Activated naive CD8-positive, alpha-beta T cell treated with anti-CD3 and anti-CD28 coated beads, Interleukin-2, amount 10 ng/mL, durations not matched to agents 7 days and 5 days (primary cell): ENCODE data around the gene SLC35A3. TPM values are rescaled to one million over a fixed set of nuclear protein-coding genes. Genes with fewer than 3 reads are reported as not detected.
A peak's percentile ranks its signal among the peaks of the same experiment; 100 is the strongest.
"Not testable (repeated sequence)": the region's sequence is repeated elsewhere in the genome, so short reads cannot be mapped to it uniquely, and the experiment has no call there.

Experiments
- ATAC-seq: fragments of 150-1000 bp; cut with Tn5 transposase; one replicate; pipeline ENCODE4 v1.10.0; 2021; ENCODE audit warnings: low read depth, moderate library complexity
- POLR2A ChIA-PET: fragments of 350-600 bp; sonication (Branson Sonifier 250); formaldehyde crosslinking; loops from one replicate; lab custom pipeline; 2021; ENCODE audit warnings: antibody characterized with exemption; lab: Charles Lee
- DNase-seq: peaks from one replicate; pipeline ENCODE4 v3.0.0; 2021
- H3K27ac Mint-ChIP-seq: one replicate; pipeline ENCODE4 v1.8.0; 2022; ENCODE audit warnings: mild to moderate bottlenecking, mixed read lengths
- H3K27me3 Mint-ChIP-seq: one replicate; pipeline ENCODE4 v1.8.0; 2022; ENCODE audit warnings: mild to moderate bottlenecking, moderate library complexity, mixed read lengths
- H3K36me3 Mint-ChIP-seq: one replicate; pipeline ENCODE4 v1.8.0; 2021; ENCODE audit warnings: mild to moderate bottlenecking, mixed read lengths
- H3K4me1 Mint-ChIP-seq: one replicate; pipeline ENCODE4 v1.8.0; 2021; ENCODE audit warnings: mixed read lengths
- H3K4me3 Mint-ChIP-seq: one replicate; pipeline ENCODE4 v1.8.0; 2022; ENCODE audit warnings: mild to moderate bottlenecking, moderate library complexity, mixed read lengths
- H3K9me3 Mint-ChIP-seq: one replicate; pipeline ENCODE4 v1.8.0; 2021; ENCODE audit warnings: mixed read lengths
- total RNA-seq, 2 experiments: library from RNA; stranded (reverse); gene quantifications; one replicate each; pipeline ENCODE4 v1.2.3, GENCODE V29; 2021

SLC35A3 gene
- total RNA-seq, 2 experiments from 2014 or later = 21.5 to 23.3 TPM

DNA sequence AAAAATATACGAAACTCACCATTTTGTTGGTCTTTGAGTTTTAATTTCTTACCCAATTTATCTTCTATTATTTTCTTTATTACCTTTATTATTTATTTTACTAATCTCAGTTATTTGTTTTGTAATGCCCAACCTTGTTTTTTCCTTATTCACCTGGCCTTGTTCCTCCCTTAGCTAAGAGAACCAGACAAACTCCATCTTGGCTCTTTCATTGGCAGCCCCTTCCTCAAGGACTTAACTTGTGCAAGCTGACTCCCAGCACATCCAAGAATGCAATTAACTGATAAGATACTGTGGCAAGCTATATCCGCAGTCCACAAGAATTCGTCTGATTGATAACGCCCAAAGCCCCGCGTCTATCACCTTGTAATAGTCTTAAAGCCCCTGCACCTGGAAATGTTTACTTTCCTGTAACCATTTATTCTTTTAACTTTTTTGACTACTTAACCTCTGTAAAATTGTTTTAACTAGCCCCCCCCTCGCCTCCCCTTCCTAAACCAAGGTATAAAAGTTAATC, 10.5 kb upstream of the SLC35A3 start:
- not testable (repeated sequence) for H3K9me3 Mint-ChIP-seq, H3K36me3 Mint-ChIP-seq, DNase-seq, H3K27me3 Mint-ChIP-seq, H3K4me3 Mint-ChIP-seq, H3K4me1 Mint-ChIP-seq, ATAC-seq, H3K27ac Mint-ChIP-seq
- POLR2A ChIA-PET = interaction anchor here (0.7 kb wide), 2 partner anchors 56 to 92 kb away, joined by 3 read pairs; no protein-coding TSS in a partner anchor

DNA sequence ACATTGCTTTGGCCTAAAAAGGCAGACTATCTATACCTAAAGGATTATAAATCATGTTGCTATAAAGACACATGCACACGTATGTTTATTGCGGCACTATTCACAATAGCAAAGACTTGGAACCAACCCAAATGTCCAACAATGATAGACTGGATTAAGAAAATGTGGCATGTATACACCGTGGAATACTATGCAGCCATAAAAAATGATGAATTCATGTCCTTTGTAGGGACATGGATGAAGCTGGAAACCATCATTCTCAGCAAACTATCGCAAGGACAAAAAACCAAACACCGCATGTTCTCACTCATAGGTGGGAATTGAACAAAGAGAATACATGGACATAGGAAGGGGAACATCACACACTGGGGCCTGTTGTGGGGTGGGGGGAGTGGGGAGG, 9.5 kb upstream of the SLC35A3 start:
- H3K36me3 Mint-ChIP-seq, ATAC-seq, H3K27me3 Mint-ChIP-seq, H3K4me1 Mint-ChIP-seq, DNase-seq, H3K9me3 Mint-ChIP-seq, H3K27ac Mint-ChIP-seq, H3K4me3 Mint-ChIP-seq: not testable (repeated sequence)
- POLR2A ChIA-PET = interaction anchor here (0.6 kb wide), 1 partner anchor 23 kb away, joined by 4 read pairs; no protein-coding TSS in a partner anchor

DNA sequence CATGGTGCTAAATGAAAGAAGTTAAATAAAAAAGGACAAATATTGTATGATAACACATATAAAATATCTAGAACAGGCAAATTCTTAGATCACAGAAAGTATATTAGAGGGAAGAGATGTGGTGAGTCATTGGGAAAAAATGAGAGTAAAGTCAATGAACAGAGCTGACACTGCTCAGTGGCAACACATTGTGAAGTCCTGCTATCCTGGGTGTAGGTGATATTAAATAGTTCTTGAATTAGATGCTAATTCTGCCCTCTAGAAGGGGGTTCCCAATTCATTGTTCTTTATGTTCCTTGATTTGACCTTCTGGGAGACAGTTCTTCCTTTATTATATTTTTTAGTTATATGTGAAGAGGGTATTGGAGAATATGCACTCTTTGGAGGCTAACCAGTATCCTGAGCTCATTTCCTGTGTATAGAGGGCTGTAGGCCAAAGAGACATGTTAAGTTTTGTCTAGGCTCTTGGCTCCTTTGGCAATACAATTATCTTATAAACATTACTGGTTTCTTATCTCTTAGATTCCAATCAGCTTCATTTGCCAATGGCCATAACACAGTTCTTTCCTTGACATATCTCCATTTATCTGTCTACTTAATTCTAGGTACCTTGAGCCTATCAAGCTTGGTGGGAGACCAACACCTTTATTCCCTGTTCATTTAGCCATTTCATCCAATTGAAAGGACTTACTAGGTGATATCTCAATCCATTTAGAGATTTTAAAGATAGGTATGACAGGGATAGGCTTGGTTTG, 6.6 kb upstream of the SLC35A3 start:
- POLR2A ChIA-PET = no interaction called here
- Mint-ChIP-seq H3K4me3 (no peak overlapping the region), H3K27me3 (no peaks in the 10 kb centered on the region), H3K9me3 (no peaks in the 10 kb centered on the region), H3K27ac (no peak overlapping the region), H3K36me3 (no peaks in the 10 kb centered on the region), H3K4me1 (peaks cover 4% of the 10 kb centered on the region)
- no peak for DNase-seq
- ATAC-seq = peak; percentile 50

DNA sequence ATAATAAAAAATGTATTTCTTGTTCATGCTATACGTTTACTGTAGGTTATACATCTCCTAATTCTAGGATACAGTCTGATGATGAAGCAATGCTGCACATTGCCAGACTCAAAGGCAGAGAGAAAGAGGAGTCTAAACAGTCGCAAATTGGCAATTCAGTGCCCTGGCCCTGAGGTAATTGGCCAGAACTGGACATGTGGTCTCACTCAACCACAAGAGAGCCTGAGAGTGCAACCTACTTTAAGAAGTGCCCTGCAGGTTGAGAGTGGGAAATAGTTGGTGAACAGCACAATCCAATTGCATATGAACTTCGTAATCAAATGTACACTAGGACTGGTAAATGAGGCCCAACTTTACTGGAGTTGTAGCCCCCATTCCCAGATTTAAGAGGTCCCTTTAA, 5.0 kb upstream of the SLC35A3 start:
- POLR2A ChIA-PET = no interaction called here
- ATAC-seq (no peak), DNase-seq (no peak)
- Mint-ChIP-seq H3K27ac (no peak overlapping the region), H3K36me3 (no peaks in the 10 kb centered on the region), H3K9me3 (no peaks in the 10 kb centered on the region), H3K4me1 (peaks cover 12% of the 10 kb centered on the region), H3K27me3 (no peaks in the 10 kb centered on the region), H3K4me3 (no peak overlapping the region)

DNA sequence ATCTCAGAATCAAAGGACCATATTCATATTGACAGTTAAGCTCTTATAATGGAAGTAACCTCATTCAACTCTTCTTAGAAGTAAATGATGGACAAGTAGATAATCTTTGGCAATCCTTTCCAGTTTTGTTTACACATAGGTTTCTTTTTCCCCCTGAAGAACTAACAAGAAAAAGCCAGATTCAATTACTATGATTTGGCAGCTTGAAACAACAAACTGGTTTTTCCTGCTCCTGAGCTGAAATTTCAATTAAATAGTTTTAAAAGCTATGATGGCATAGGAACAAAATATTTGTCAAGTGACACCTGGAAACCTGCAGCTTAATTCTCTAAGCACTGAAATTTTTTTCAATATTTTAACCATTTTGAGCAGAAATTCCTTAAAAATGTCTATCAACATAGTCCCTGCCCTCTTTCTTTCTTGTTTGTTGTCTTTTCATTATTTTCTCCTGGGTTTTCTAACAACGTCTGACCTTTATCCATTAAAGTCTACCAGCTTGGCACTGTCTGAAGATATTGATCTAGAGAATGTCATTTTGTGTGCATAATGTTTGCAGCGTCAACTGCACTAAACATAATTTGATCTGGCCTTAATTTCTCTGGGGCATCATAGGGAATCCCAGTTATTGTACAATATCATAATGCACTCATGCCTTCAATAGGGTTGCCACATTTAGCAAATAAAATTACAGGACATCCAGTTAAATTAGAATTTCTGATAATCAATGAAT, 4.0 kb upstream of the SLC35A3 start:
- Mint-ChIP-seq H3K9me3 (no peaks in the 10 kb centered on the region), H3K4me1 (peaks cover 19% of the 10 kb centered on the region), H3K4me3 (no peak overlapping the region), H3K27me3 (no peaks in the 10 kb centered on the region), H3K27ac (no peak overlapping the region), H3K36me3 (peaks cover 3% of the 10 kb centered on the region)
- DNase-seq = no peak
- no peak for ATAC-seq
- POLR2A ChIA-PET = interaction anchor here (0.7 kb wide), 1 partner anchor 12 kb away, joined by 3 read pairs; no protein-coding TSS in a partner anchor

DNA sequence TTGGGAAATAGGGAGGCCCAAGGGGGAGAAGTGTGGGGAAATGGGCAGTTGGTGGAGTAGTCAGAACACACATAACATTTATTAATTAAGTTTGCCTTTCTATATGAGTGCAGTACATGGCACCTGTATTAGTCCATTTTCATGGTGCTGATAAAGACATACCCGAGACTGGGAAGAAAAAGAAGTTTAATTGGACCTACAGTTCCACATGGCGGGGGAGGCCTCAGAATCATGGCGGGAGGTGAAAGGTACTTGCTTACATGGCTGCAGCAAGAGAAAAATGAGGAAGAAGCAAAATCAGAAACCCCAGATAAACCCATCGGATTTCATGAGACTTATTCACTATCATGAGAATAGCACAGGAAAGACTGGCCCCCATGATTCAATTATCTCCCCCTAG, 1.6 kb upstream of the SLC35A3 start:
- H3K4me3 Mint-ChIP-seq = peak overlapping the region; percentile 34
- H3K27me3 Mint-ChIP-seq = no peaks in the 10 kb centered on the region
- POLR2A ChIA-PET = no interaction called here
- ATAC-seq = no peak
- no peak overlapping the region for H3K27ac Mint-ChIP-seq
- H3K36me3 Mint-ChIP-seq = peaks cover 3% of the 10 kb centered on the region
- no peak for DNase-seq
- no peaks in the 10 kb centered on the region for H3K9me3 Mint-ChIP-seq
- H3K4me1 Mint-ChIP-seq = peaks cover 23% of the 10 kb centered on the region

DNA sequence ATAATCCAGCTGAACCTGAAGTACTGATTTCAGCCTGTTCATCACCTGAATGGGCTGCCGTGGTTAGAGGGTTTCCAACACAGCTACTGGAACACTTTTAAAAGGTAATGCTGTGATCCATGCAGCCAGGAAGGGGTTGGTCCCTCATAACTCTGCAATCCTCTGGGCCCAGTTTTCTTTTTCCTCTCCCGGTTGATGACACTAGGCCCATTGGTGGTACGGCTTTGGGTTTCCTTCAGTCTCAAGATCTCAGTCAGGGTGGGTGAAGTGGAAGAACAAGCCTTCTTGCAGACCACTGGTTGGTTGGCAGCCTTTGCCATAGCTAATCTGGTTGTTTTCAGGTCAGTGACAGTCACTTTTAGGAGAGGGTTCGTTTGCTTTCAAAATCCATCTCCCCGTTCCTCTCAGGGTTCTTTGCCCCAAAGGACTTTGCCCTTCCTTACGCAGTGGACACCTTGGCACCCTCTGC, 502 bp upstream of the SLC35A3 start:
- Mint-ChIP-seq H3K4me3 (peak overlapping the region; percentile 100), H3K27me3 (no peaks in the 10 kb centered on the region), H3K4me1 (peaks cover 22% of the 10 kb centered on the region), H3K36me3 (peaks cover 3% of the 10 kb centered on the region), H3K9me3 (no peaks in the 10 kb centered on the region), H3K27ac (peak overlapping the region; percentile 82)
- DNase-seq = no peak
- ATAC-seq = peak; percentile 3
- POLR2A ChIA-PET = interaction anchor here (0.9 to 2.2 kb wide), 10 partner anchors 66 to 980 kb away, joined by 3 to 20 read pairs (median 5); partner anchors contain the start of genes AGL, CDC14A, DBT and FRRS1

DNA sequence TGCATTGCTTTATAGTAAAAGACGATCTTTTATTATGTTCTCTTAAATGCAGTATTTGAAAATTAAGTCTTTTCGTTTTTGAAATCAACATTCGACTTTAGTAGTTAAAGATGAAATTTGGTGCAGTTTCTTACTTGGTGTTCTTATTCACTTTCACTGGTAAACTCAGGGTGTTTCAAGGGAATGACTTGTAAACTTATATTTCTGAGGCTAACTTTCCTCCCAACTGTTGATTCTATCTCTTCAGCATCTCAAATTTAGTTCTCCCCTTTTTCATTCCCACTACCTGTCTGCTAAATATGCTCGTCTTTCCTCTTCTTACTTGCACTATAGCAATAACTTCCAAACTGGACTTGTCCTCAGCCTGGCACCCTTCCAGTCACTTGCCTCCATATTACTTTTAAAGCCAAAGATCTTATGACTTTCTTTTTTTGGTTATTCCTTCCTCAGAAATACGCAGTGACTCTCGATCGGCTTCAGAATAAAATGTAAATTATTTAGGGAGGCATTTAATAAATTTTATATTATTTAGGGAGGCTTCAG, 988 bp downstream of the SLC35A3 start:
- Mint-ChIP-seq H3K27me3 (no peaks in the 10 kb centered on the region), H3K4me3 (peak overlapping the region; percentile 100), H3K27ac (peak overlapping the region; percentile 98), H3K9me3 (no peaks in the 10 kb centered on the region), H3K36me3 (peaks cover 7% of the 10 kb centered on the region), H3K4me1 (peaks cover 21% of the 10 kb centered on the region)
- DNase-seq (no peak), ATAC-seq (no peak)
- POLR2A ChIA-PET = interaction anchor here (1.1 to 2.2 kb wide), 9 partner anchors 43 to 979 kb away, joined by 3 to 20 read pairs (median 5); partner anchors contain the start of genes AGL, CDC14A, DBT and FRRS1

DNA sequence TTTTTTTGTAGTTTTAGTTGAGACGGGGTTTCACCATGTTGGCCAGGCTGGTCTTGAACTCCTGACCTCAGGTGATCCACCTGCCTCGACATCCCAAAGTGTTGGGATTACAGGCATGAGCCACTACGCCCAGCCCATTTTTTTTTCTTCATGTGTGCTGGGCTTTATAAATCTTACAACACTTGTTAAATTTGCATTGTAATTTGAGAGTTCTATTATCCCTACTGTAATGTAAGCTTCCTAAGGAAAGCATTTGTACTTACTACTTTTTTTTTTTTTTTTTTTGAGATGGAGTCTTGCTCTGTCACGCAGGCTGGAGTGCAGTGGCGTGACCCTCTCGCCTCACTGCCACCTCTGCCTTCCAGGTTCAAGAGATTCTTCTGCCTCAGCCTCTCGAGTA, 2.3 kb downstream of the SLC35A3 start:
- POLR2A ChIA-PET, H3K27ac Mint-ChIP-seq, H3K27me3 Mint-ChIP-seq, H3K36me3 Mint-ChIP-seq, ATAC-seq, DNase-seq, H3K4me3 Mint-ChIP-seq, H3K9me3 Mint-ChIP-seq: not testable (repeated sequence)
- H3K4me1 Mint-ChIP-seq = peaks cover 21% of the 10 kb centered on the region

DNA sequence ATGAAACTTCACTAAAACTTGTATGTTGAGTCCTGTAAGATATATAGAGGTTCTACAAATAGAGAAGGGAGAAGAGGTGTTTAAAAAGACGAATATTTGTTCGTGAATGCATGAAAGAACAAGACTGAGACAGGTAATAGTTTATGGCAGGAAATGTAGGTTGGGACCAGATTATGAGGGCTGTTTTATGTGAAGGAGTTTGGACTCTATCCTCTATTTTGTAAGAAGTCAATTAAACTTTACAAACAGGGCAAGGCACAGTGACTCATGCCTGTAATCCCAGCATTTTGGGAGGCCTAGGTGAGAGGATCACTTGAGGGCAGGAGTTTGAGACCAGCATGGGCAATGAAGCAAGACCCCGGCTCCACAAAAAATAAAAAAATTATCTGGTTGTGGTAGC, 5.7 kb downstream of the SLC35A3 start:
- no peak for DNase-seq
- no peak overlapping the region for H3K27ac Mint-ChIP-seq
- no peak overlapping the region for H3K4me3 Mint-ChIP-seq
- no peaks in the 10 kb centered on the region for H3K9me3 Mint-ChIP-seq
- H3K27me3 Mint-ChIP-seq = no peaks in the 10 kb centered on the region
- POLR2A ChIA-PET = no interaction called here
- peaks cover 4% of the 10 kb centered on the region for H3K36me3 Mint-ChIP-seq
- ATAC-seq = no peak
- H3K4me1 Mint-ChIP-seq = peaks cover 10% of the 10 kb centered on the region

DNA sequence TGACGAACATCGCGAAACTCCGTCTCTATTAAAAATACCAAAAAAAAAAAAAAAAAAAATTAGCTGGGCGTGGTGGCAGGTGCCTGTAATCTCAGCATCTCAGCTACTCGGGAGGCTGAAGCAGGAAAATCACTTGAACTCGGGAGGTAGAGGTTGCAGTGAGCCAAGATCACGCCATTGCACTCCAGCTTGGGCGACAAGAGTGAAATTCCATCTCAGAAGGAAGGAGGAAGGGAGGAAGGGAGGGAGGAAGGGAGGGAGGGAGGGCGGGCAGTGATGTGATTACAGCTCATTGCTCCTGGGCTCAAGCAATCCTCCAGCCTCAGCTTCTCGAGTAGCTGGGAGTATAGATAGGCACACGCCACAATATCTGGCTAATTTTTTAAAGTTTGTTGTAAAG, 7.5 kb downstream of the SLC35A3 start:
- not testable (repeated sequence) for ATAC-seq, H3K9me3 Mint-ChIP-seq, H3K4me3 Mint-ChIP-seq, H3K27ac Mint-ChIP-seq, H3K36me3 Mint-ChIP-seq, H3K27me3 Mint-ChIP-seq, DNase-seq, H3K4me1 Mint-ChIP-seq
- POLR2A ChIA-PET = interaction anchor here (1.1 kb wide), 1 partner anchor 12 kb away, joined by 3 read pairs; no protein-coding TSS in a partner anchor

DNA sequence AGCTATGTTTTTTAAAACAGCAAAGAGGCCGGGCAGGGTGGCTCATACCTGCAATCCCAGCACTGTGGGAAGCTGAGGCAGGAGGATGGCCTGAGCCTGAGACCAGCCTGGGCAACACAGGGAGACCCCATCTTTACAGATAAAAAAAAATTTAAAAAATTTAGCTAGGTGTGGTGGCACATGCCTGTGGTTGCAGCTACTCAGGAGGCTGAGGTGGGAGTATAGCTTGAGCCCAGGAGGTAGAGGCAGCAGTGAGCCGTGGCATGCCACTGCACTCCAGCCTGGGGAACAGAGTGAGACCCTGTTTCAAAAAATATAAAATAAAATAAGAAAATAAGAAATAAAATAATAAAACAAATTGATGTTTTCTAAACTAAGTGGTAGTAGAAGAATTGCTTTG, 8.4 kb downstream of the SLC35A3 start:
- POLR2A ChIA-PET = interaction anchor here (1.1 kb wide), 1 partner anchor 12 kb away, joined by 3 read pairs; no protein-coding TSS in a partner anchor
- no peak for ATAC-seq
- DNase-seq = no peak
- peaks cover 2% of the 10 kb centered on the region for H3K4me1 Mint-ChIP-seq
- no peak overlapping the region for H3K4me3 Mint-ChIP-seq
- no peaks in the 10 kb centered on the region for H3K9me3 Mint-ChIP-seq
- H3K36me3 Mint-ChIP-seq = peaks cover 7% of the 10 kb centered on the region
- no peak overlapping the region for H3K27ac Mint-ChIP-seq
- H3K27me3 Mint-ChIP-seq = no peaks in the 10 kb centered on the region

DNA sequence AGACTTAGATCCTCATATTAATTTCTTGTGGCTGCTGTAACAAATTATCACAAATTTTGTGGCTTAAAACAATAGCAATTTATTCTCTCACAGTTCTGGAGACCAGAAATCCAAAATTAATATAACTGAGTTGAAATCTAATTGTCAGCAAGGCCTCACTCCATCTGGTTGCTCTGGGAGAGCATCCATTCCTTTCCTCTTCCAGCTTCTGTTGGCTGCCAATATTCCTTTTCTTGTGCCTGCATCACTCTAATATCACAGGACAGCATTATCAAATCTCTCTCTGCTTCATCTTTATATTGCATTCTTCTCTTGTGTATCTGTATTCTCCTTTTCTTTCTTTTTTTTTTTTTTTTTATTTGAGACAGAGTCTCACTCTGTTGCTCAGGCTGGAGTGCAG, 9.3 kb downstream of the SLC35A3 start:
- no peak for DNase-seq
- Mint-ChIP-seq H3K27me3 (no peaks in the 10 kb centered on the region), H3K36me3 (peaks cover 7% of the 10 kb centered on the region), H3K4me3 (no peak overlapping the region), H3K9me3 (no peaks in the 10 kb centered on the region), H3K4me1 (peaks cover 2% of the 10 kb centered on the region), H3K27ac (no peak overlapping the region)
- no peak for ATAC-seq
- POLR2A ChIA-PET = no interaction called here
